Omental fat pad (tissue), 4 donors: Measurements from ENCODE around the gene VRK2. TPM values are rescaled to one million over a fixed set of nuclear protein-coding genes. Genes with fewer than 3 reads are reported as not detected.
"Not testable (repeated sequence)": the region's sequence is repeated elsewhere in the genome, so short reads cannot be mapped to it uniquely, and the experiment has no call there.

ENCODE experiments used
- ATAC-seq: fragments of 150-250 bp; one replicate; pipeline ENCODE4 v1.9.1; 2016; ENCODE audit warnings: mild to moderate bottlenecking, moderate library complexity; ENCODE audit not compliant: low FRiP score
- DNase-seq: peaks from one replicate; pipeline ENCODE4 v3.0.0-alpha.2; 2019; ENCODE audit warnings: low spot score
- total RNA-seq, 4 donors: library from RNA; depleted of rRNA; stranded (reverse); fragments of >200 nt; gene quantifications; one replicate each; pipeline ENCODE4 v1.1.0, GENCODE V29; 2016
- TF ChIP-seq, protein P1 (sequence below), 3 donors: fragments of 450-650 bp; IDR thresholded peaks; one replicate each; pipeline ENCODE4 v1.5.1; 2016 to 2017; ENCODE audit warnings: antibody characterized with exemption in 3 of 3, mild to moderate bottlenecking in 3 of 3, moderate library complexity in 2 of 3

The VRK2 gene
- total RNA-seq, 4 donors from 2014 or later, result 16.1 to 24.6 (median 18.7) TPM

DNA sequence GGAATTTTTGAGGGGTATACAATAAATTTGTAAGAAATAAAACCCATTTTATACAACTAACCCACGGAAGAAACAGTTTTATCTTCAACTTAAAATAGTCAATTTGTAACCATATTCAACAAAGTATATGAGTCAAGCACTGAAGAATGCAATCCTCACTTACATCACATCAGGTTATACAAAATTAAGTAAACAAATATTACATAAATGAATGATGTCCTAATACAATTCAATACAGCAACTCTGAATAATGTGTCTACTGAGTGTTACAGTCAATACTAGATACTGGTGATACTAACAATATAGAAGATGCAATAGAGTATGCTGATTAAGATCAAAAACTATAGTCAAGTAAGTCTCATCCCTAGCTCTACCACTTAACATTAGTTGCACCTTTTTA lies 135.9 kb downstream of the VRK2 start:
- DNase-seq (no peak), ATAC-seq (no peak)
- TF ChIP-seq, protein P1, sequence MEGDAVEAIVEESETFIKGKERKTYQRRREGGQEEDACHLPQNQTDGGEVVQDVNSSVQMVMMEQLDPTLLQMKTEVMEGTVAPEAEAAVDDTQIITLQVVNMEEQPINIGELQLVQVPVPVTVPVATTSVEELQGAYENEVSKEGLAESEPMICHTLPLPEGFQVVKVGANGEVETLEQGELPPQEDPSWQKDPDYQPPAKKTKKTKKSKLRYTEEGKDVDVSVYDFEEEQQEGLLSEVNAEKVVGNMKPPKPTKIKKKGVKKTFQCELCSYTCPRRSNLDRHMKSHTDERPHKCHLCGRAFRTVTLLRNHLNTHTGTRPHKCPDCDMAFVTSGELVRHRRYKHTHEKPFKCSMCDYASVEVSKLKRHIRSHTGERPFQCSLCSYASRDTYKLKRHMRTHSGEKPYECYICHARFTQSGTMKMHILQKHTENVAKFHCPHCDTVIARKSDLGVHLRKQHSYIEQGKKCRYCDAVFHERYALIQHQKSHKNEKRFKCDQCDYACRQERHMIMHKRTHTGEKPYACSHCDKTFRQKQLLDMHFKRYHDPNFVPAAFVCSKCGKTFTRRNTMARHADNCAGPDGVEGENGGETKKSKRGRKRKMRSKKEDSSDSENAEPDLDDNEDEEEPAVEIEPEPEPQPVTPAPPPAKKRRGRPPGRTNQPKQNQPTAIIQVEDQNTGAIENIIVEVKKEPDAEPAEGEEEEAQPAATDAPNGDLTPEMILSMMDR (IDR thresholded peaks at IDR 0.05), result no peak

DNA sequence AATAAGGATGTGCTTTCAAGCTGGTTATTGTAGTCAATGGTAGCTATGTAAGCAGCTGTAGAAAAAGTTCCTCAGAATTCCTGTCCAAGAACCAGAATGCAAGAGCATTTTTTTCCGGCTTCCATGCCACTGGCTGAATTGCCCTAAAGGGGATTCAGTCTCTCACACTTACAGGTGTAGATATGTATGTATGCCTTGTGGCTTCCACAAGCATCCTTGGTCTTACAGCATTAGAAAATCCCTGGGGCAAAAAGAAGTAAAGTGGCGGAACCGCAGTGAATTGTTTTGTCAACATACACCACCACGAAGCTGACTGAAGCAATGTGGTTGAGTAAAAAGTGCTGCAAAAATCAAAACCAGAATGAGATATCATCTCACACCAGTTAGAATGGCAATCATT lies 139.9 kb downstream of the VRK2 start:
- ATAC-seq (no peak), DNase-seq (no peak)

GRCh38 chr2:58187022-58187421 lies 140.4 kb downstream of the VRK2 start:
- DNase-seq, ATAC-seq: not testable (repeated sequence)

More for the DNA sequence above, 139.9 kb downstream of the VRK2 start:
- TF ChIP-seq, protein P1 (IDR thresholded peaks at IDR 0.05), result no peak

DNA sequence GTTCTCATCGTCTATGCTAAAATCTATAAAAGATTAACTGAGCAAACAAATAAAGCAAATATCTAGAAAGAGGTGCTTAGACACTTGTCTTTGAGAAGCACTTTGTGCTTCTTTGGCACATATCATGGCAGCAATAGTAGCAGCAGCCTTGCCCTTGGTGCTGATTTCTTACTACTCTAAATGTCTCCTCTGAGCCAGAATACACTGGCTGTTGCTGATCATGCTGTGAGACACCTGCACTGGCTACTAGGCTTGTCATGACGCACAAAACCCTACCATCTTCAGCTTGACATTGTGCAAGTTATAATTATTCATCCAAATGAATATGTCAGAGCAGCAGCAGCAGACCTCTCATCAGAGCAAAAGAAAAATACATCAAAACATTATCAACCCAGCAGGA lies 147.9 kb downstream of the VRK2 start:
- ATAC-seq (no peak), DNase-seq (no peak)
- TF ChIP-seq, protein P1 (IDR thresholded peaks at IDR 0.05), result no peak

DNA sequence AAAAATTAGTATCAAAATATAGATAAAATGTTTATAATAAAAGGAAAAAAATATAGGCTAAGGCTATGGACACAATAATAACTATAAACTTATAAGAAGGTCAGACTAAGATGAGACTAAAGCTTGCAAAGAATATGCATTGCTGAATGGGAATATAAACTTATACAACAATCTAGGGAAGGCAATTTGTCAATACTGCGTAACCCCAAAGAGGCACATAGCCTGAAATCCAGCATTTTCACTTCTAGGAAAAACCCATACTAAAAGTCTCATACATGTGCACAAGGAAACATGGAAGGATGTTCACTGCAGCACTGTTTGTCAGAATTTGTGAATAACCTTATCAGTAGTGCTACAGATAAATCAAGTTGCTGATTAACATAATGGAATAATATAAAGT lies 149.1 kb downstream of the VRK2 start:
- no peak for ATAC-seq
- DNase-seq, result no peak
- TF ChIP-seq, protein P1 (IDR thresholded peaks at IDR 0.05), result no peak

- TF ChIP-seq, protein P1 (IDR thresholded peaks at IDR 0.05), result no peak
- ATAC-seq, result no peak
- DNase-seq, result no peak
Observed at GRCh38 chr2:58197894-58198293, 151.3 kb downstream of the VRK2 start.

- ATAC-seq, result no peak
- TF ChIP-seq, protein P1 (IDR thresholded peaks at IDR 0.05), result no peak
- DNase-seq, result no peak
Observed at GRCh38 chr2:58202404-58202803, 155.8 kb downstream of the VRK2 start.

DNA sequence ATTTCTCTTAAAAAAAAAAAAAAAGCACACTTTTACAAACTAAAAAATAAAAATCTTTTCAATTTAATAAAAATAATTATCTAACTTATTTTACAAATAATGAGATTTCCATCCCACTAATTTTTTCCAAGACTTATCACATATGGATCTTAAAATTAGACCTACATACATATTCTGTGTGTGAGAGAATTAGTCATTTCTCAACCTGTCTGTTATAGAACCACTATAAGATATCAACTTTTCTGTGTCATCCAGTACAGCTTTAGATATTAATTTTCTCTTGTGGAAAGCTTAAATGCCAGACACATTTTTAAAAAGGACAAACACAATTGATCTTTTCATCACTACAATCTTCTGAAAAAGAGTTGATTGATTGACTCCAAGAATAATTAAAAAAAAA lies 156.4 kb downstream of the VRK2 start:
- ATAC-seq, result no peak
- no peak for DNase-seq
- TF ChIP-seq, protein P1 (IDR thresholded peaks at IDR 0.05), result no peak
